A549 (cell line): ENCODE data around the gene GGT7. TPM values are rescaled to one million over a fixed set of nuclear protein-coding genes. Genes with fewer than 3 reads are reported as not detected.

Experiments used
- ATAC-seq, 2 experiments: fragments of 200-7000 bp in 1 of 2; fragments of >200 bp in 1 of 2; cut with Nextera tagmentation in 1 of 2; cut with Tn5 transposase in 1 of 2; 3 replicates each; pipeline versions ENCODE4 v1.8.0 to v1.9.1; 2018 to 2020; ENCODE audit warnings: mild to moderate bottlenecking in 1 of 2, moderate library complexity in 1 of 2
- CTCF ChIA-PET: fragments of 300-600 bp; sonication (Branson Sonifier 250); formaldehyde crosslinking; extraction: SDS; loops from one replicate; lab custom pipeline; 2021; ENCODE audit warnings: antibody characterized with exemption, inconsistent platforms; lab: Yijun Ruan, JAX
- POLR2A ChIA-PET: fragments of 350-600 bp; formaldehyde crosslinking; extraction: SDS; loops from one replicate; lab custom pipeline; 2021; ENCODE audit warnings: antibody characterized with exemption, inconsistent platforms; lab: Yijun Ruan, JAX
- DNase-seq, 2 experiments: peaks; one replicate each; pipeline versions ENCODE4 v3.0.0 to v3.0.0-alpha.2; 2011 to 2016; ENCODE audit warnings: low read depth in 1 of 2, low spot score in 1 of 2
- FAIRE-seq: peaks from 2 replicates; lab custom pipeline; 2011; peaks lifted over from hg19 to GRCh38; lab: Jason Lieb, UNC
- H3K27ac ChIP-seq, 2 experiments: fragments of >200 bp; sonication (Bioruptor Twin); formaldehyde crosslinking; 3 replicates each; pipeline ENCODE4 v1.5.1; 2016 to 2017
- H3K4me1 ChIP-seq: fragments of >200 bp; sonication (Bioruptor Twin); formaldehyde crosslinking; 3 replicates; pipeline ENCODE4 v1.6.1; 2016
- H3K4me2 ChIP-seq: fragments of >200 bp; sonication (Bioruptor Twin); formaldehyde crosslinking; 3 replicates; pipeline ENCODE4 v1.6.1; 2016
- H3K4me3 ChIP-seq: fragments of >200 bp; sonication (Bioruptor Twin); formaldehyde crosslinking; 3 replicates; pipeline ENCODE4 v1.5.1; 2016
- H3K9me3 ChIP-seq: fragments of >200 bp; sonication (Bioruptor Twin); formaldehyde crosslinking; 3 replicates; pipeline ENCODE4 v1.6.1; 2016
- BHLHE40 ChIP-seq: IDR thresholded peaks from 2 replicates; pipeline ENCODE4 v1.6.1; 2012; ENCODE audit warnings: low read depth, low read length, inconsistent platforms
- CEBPB ChIP-seq, 2 experiments: fragments of >200 bp in 1 of 2; sonication (Bioruptor Twin) in 1 of 2; formaldehyde crosslinking in 1 of 2; IDR thresholded peaks; 2 replicates each; pipeline ENCODE4 v1.6.1; 2012 to 2016
- CHD2 ChIP-seq: fragments of 150-350 bp; IDR thresholded peaks from 2 replicates; pipeline ENCODE4 v1.6.1; 2014; ENCODE audit warnings: low read length; ENCODE audit not compliant: partially characterized antibody
- CTCF ChIP-seq: fragments of >200 bp; sonication (Bioruptor Twin); formaldehyde crosslinking; IDR thresholded peaks from 3 replicates; pipeline ENCODE4 v1.5.1; 2016
- ELK1 ChIP-seq: fragments of 150-350 bp; IDR thresholded peaks from 2 replicates; pipeline ENCODE4 v1.6.1; 2014; ENCODE audit warnings: low read depth, mild to moderate bottlenecking, low read length
- EP300 ChIP-seq, 2 experiments: fragments of >200 bp; sonication (Bioruptor Twin); formaldehyde crosslinking; IDR thresholded peaks; 2 replicates in 1 of 2; 3 replicates in 1 of 2; pipeline ENCODE4 v1.6.1; 2016 to 2017
- FOSB ChIP-seq: fragments of 250-450 bp; sonication (Bioruptor Pico); IDR thresholded peaks from 2 replicates; pipeline ENCODE4 v1.5.0; 2020; ENCODE audit warnings: mild to moderate bottlenecking, moderate library complexity
- FOXS1 ChIP-seq: fragments of 250-450 bp; sonication (Bioruptor Pico); IDR thresholded peaks from 2 replicates; pipeline ENCODE4 v1.5.0; 2020; ENCODE audit warnings: mild to moderate bottlenecking, moderate library complexity
- GATA3 ChIP-seq: IDR thresholded peaks from 2 replicates; pipeline ENCODE4 v1.6.1; 2012; ENCODE audit warnings: borderline replicate concordance
- HEYL ChIP-seq: fragments of 250-450 bp; sonication (Bioruptor Pico); IDR thresholded peaks from 2 replicates; pipeline ENCODE4 v1.8.0; 2021; ENCODE audit warnings: mild to moderate bottlenecking, moderate library complexity
- HOXB13 ChIP-seq: fragments of 250-450 bp; sonication (Bioruptor Pico); IDR thresholded peaks from 2 replicates; pipeline ENCODE4 v1.5.0; 2020; ENCODE audit warnings: low read depth, mild to moderate bottlenecking, moderate library complexity
- JUNB ChIP-seq: fragments of >200 bp; sonication (Bioruptor Twin); formaldehyde crosslinking; IDR thresholded peaks from 2 replicates; pipeline ENCODE4 v1.6.1; 2016
- KDM1A ChIP-seq: fragments of 200-600 bp; sonication (generic); IDR thresholded peaks from 2 replicates; pipeline ENCODE4 v1.6.1; 2016; ENCODE audit warnings: low read depth, mild to moderate bottlenecking
- MAFK ChIP-seq: fragments of 450-650 bp; IDR thresholded peaks from 2 replicates; pipeline ENCODE4 v1.6.1; 2014; ENCODE audit not compliant: partially characterized antibody
- MYC ChIP-seq: IDR thresholded peaks from 2 replicates; pipeline ENCODE4 v1.6.1; 2012; ENCODE audit warnings: mild to moderate bottlenecking, inconsistent platforms, low read length, improper control_type of control experiment, borderline replicate concordance
- NPAS2 ChIP-seq: fragments of 250-450 bp; sonication (Bioruptor Pico); IDR thresholded peaks from 2 replicates; pipeline ENCODE4 v1.8.0; 2022; ENCODE audit warnings: mild to moderate bottlenecking, moderate library complexity, borderline replicate concordance
- NR3C1 ChIP-seq: fragments of >200 bp; sonication (Bioruptor Twin); formaldehyde crosslinking; IDR thresholded peaks from 3 replicates; pipeline ENCODE4 v1.6.1; 2017
- PHF8 ChIP-seq: fragments of 200-600 bp; sonication (generic); IDR thresholded peaks from 2 replicates; pipeline ENCODE4 v1.6.1; 2016; ENCODE audit warnings: low read depth, mild to moderate bottlenecking, antibody characterized with exemption, moderate library complexity, borderline replicate concordance
- POLR2AphosphoS2 ChIP-seq: conservative IDR thresholded peaks from 2 replicates; pipeline ENCODE4 v1.6.1; 2012; ENCODE audit warnings: low read length, improper control_type of control experiment, inconsistent platforms
- RCOR1 ChIP-seq: fragments of 150-350 bp; IDR thresholded peaks from 2 replicates; pipeline ENCODE4 v1.6.1; 2014; ENCODE audit warnings: antibody characterized with exemption, low read length, low read depth
- RNF2 ChIP-seq: fragments of 200-600 bp; sonication (generic); IDR thresholded peaks from 2 replicates; pipeline ENCODE4 v1.6.1; 2016; ENCODE audit warnings: low read depth, mild to moderate bottlenecking, antibody characterized with exemption, moderate library complexity, borderline replicate concordance
- TP53 ChIP-seq: fragments of 250-450 bp; sonication (Bioruptor Pico); IDR thresholded peaks from 2 replicates; pipeline ENCODE4 v1.5.0; 2021; ENCODE audit warnings: mild to moderate bottlenecking, moderate library complexity
- ZC3H11A ChIP-seq: fragments of 450-650 bp; IDR thresholded peaks from 2 replicates; pipeline ENCODE4 v1.6.1; 2014; ENCODE audit warnings: antibody characterized with exemption, mild to moderate bottlenecking
- ZNF302 ChIP-seq: fragments of 250-450 bp; sonication (Bioruptor Pico); IDR thresholded peaks from 2 replicates; pipeline ENCODE4 v1.9.0; 2021; ENCODE audit warnings: inconsistent platforms, mild to moderate bottlenecking, moderate library complexity
- WGBS: methylation state at CpG from one replicate; pipeline ENCODE4 v1.1.6; 2017; ENCODE audit errors: missing lambda C conversion rate; 5-methylcytosine and 5-hydroxymethylcytosine counted together
- polyA plus RNA-seq, 4 experiments: library from polyadenylated mRNA; depleted of rRNA in 3 of 4; stranded (reverse); fragments of >200 nt; fragmentation: RNase III in 1 of 4; extraction: RNeasy Plus Mini Kit Qiagen cat#74134 plus additional on column Dnase treatment in 1 of 4; gene quantifications; 2 replicates in 3 of 4; 3 replicates in 1 of 4; pipeline ENCODE4 v1.2.3, GENCODE V29; 2011 to 2017
- TF ChIP-seq, protein P1 (sequence below): fragments of 250-450 bp; sonication (Bioruptor Pico); IDR thresholded peaks from 2 replicates; pipeline ENCODE4 v1.5.0; 2021; ENCODE audit warnings: mild to moderate bottlenecking, moderate library complexity, borderline replicate concordance
- TF ChIP-seq, protein P2 (sequence below): fragments of 250-450 bp; sonication (Bioruptor Pico); IDR thresholded peaks from 2 replicates; pipeline ENCODE4 v1.5.0; 2020; ENCODE audit warnings: low read depth, mild to moderate bottlenecking, moderate library complexity
- TF ChIP-seq, protein P3 (sequence below): fragments of 450-650 bp; IDR thresholded peaks from 2 replicates; pipeline ENCODE4 v1.6.1; 2014; ENCODE audit warnings: antibody characterized with exemption
- TF ChIP-seq, protein P4 (sequence below): fragments of >200 bp; sonication (Bioruptor Twin); formaldehyde crosslinking; IDR thresholded peaks from 3 replicates; pipeline ENCODE4 v1.6.1; 2016

The GGT7 gene
- polyA plus RNA-seq, 2 of the 4 experiments (the other 2 are of a cell fraction), result 3.5 to 9.1 TPM

DNA sequence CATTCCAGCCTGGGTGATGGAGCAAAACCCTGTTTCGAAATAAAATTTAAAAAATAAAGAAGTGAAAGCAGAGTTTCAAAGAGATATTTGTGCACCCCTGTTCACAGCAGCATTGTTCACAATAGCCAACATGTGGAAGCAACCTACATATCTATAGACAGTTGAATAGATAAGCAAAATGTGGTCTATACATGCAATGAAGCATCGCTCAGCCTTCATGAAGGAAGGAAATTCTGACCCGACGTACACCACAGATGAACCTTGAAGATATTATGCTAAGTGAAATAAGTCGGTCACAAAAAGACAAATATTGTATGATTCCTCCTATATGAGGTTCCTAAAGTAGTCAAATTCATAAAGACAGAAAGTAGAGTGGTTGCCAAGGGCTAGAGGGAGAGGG is 40.7 kb downstream of the GGT7 start:
- ChIA-PET POLR2A (no interaction called here), CTCF (interaction anchor here (1.2 to 1.9 kb wide), 2 partner anchors 124 to 432 kb away, joined by 6 read pairs; partner anchors contain the start of genes GSS and MYH7B)
- DNase-seq (no peak), ATAC-seq (no peak), FAIRE-seq (no peak)
- 32% methylated on average over 5 of the region's 5 CpGs for WGBS
- H3K4me3 ChIP-seq, result no peak overlapping the region
- H3K9me3 ChIP-seq, result no peaks in the 10 kb centered on the region
- no peak overlapping the region for H3K4me2 ChIP-seq
- TF ChIP-seq MAFK (no peak), PHF8 (no peak), JUNB (no peak), MYC (no peak), TP53 (CRISPR knock-in tag) (no peak), CEBPB (IDR thresholded peaks at IDR 0.05) (no peak), HOXB13 (no peak), POLR2AphosphoS2 (no peak), CTCF (no peak), ZC3H11A (no peak)
- no peaks in the 10 kb centered on the region for H3K4me1 ChIP-seq
- no peak overlapping the region for H3K27ac ChIP-seq

- H3K9me3 ChIP-seq, result no peaks in the 10 kb centered on the region
- ChIA-PET CTCF (interaction anchor here (1.5 kb wide), 1 partner anchor 267 kb away, joined by 5 read pairs; no protein-coding TSS in a partner anchor), POLR2A (no interaction called here)
- no peak overlapping the region for H3K4me2 ChIP-seq
- 62% methylated on average over 3 of the region's 3 CpGs for WGBS
- peak in 1 of 2 experiments; percentile 10 for DNase-seq
- TF ChIP-seq, protein P1, sequence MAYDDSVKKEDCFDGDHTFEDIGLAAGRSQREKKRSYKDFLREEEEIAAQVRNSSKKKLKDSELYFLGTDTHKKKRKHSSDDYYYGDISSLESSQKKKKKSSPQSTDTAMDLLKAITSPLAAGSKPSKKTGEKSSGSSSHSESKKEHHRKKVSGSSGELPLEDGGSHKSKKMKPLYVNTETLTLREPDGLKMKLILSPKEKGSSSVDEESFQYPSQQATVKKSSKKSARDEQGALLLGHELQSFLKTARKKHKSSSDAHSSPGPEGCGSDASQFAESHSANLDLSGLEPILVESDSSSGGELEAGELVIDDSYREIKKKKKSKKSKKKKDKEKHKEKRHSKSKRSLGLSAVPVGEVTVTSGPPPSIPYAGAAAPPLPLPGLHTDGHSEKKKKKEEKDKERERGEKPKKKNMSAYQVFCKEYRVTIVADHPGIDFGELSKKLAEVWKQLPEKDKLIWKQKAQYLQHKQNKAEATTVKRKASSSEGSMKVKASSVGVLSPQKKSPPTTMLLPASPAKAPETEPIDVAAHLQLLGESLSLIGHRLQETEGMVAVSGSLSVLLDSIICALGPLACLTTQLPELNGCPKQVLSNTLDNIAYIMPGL, result no peak
- TF ChIP-seq, protein P2, sequence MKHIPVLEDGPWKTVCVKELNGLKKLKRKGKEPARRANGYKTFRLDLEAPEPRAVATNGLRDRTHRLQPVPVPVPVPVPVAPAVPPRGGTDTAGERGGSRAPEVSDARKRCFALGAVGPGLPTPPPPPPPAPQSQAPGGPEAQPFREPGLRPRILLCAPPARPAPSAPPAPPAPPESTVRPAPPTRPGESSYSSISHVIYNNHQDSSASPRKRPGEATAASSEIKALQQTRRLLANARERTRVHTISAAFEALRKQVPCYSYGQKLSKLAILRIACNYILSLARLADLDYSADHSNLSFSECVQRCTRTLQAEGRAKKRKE (CRISPR knock-in tag), result no peak
- TF ChIP-seq, protein P3, sequence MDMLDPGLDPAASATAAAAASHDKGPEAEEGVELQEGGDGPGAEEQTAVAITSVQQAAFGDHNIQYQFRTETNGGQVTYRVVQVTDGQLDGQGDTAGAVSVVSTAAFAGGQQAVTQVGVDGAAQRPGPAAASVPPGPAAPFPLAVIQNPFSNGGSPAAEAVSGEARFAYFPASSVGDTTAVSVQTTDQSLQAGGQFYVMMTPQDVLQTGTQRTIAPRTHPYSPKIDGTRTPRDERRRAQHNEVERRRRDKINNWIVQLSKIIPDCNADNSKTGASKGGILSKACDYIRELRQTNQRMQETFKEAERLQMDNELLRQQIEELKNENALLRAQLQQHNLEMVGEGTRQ, result no peak
- TF ChIP-seq BHLHE40, result no peak
- no peak for TF ChIP-seq NPAS2
- TF ChIP-seq, protein P4, sequence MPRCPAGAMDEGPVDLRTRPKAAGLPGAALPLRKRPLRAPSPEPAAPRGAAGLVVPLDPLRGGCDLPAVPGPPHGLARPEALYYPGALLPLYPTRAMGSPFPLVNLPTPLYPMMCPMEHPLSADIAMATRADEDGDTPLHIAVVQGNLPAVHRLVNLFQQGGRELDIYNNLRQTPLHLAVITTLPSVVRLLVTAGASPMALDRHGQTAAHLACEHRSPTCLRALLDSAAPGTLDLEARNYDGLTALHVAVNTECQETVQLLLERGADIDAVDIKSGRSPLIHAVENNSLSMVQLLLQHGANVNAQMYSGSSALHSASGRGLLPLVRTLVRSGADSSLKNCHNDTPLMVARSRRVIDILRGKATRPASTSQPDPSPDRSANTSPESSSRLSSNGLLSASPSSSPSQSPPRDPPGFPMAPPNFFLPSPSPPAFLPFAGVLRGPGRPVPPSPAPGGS, result no peak
- TF ChIP-seq KDM1A, result no peak
- TF ChIP-seq CHD2, result no peak
- no peak for TF ChIP-seq ZNF302 (CRISPR knock-in tag)
- TF ChIP-seq RNF2, result no peak
- TF ChIP-seq NR3C1, result no peak
- no peak for TF ChIP-seq GATA3
- TF ChIP-seq HEYL (CRISPR knock-in tag), result no peak
- no peak for TF ChIP-seq EP300 (IDR thresholded peaks at IDR 0.05)
- no peak for TF ChIP-seq RCOR1
- TF ChIP-seq HOXB13, result no peak
- TF ChIP-seq FOSB (CRISPR knock-in tag), result no peak
- TF ChIP-seq ELK1, result no peak
- no peak for TF ChIP-seq FOXS1 (CRISPR knock-in tag)
- no peak for TF ChIP-seq CTCF
- H3K27ac ChIP-seq, result no peak overlapping the region
- no peak for ATAC-seq
- no peak overlapping the region for H3K4me3 ChIP-seq
- H3K4me1 ChIP-seq, result peaks cover 5% of the 10 kb centered on the region; the same call in 2 of the 3 replicates
- no peak for FAIRE-seq
Measured at GRCh38 chr20:34829191-34829590, 43.5 kb downstream of the GGT7 start.
